SH-SY5Y (cell line): Measurements from ENCODE around the gene NOS3.

Source experiments
- GATA2 ChIP-seq: IDR thresholded peaks from 2 replicates; pipeline ENCODE4 v1.6.1; 2011; ENCODE audit warnings: mild to moderate bottlenecking, low read depth, low read length
- GATA3 ChIP-seq: IDR thresholded peaks from 2 replicates; pipeline ENCODE4 v1.6.1; 2011; ENCODE audit warnings: low read depth, mild to moderate bottlenecking, low read length, moderate library complexity

DNA sequence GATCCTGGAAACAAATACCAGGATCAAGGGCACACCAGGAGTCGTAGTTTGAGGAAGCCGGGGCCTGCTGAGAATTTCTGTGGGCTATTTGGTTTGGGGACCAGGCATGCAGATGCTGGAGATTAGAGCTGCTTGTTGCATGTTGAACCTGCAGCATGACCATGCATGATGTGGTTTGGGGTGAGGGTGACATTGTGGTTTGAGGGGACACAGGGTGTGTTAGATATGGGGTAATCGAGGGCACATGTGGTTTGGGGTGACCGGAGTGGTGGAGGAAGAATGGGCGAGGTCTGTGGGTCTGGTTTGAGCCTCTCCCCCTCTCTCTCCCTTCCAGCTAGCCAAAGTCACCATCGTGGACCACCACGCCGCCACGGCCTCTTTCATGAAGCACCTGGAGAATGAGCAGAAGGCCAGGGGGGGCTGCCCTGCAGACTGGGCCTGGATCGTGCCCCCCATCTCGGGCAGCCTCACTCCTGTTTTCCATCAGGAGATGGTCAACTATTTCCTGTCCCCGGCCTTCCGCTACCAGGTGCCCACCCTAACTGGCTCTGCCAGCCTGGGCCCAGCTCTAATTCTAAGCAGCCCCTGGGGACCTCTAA is 10.2 kb downstream of the NOS3 start:
- TF ChIP-seq GATA2 (no peak), GATA3 (no peak)
